Adrenal gland (tissue), 12 donors: ENCODE measurements around the gene PMEPA1. TPM values are rescaled to one million over a fixed set of nuclear protein-coding genes. Genes with fewer than 3 reads are reported as not detected.

Experiments used
- DNase-seq, 7 donors: peaks; one replicate each; pipeline ENCODE4 v3.0.0-alpha.2; 2019 to 2020
- H3K27ac ChIP-seq, 5 donors: fragments of 200-600 bp; sonication (generic) in 4 of 5; 1 replicate in 3 of 5; 2 replicates in 2 of 5; pipeline versions ENCODE4 v1.5.1 to v1.8.0; 2016 to 2020; ENCODE audit warnings: mild to moderate bottlenecking in 1 of 5
- H3K27me3 ChIP-seq: fragments of 200-600 bp; 2 replicates; pipeline ENCODE4 v1.8.0; 2021
- H3K36me3 ChIP-seq, 2 donors: fragments of 200-600 bp; replicated peaks in 1 of 2; 1 replicate in 1 of 2; 2 replicates in 1 of 2; pipeline versions ENCODE4 v1.5.1 to v1.8.0; 2018 to 2022
- H3K4me1 ChIP-seq, 2 donors: fragments of 200-600 bp; replicated peaks in 1 of 2; 1 replicate in 1 of 2; 2 replicates in 1 of 2; pipeline versions ENCODE4 v1.5.1 to v1.8.0; 2018 to 2021
- H3K4me3 ChIP-seq, 4 donors: fragments of 200-600 bp; sonication (generic) in 3 of 4; one replicate each; pipeline ENCODE4 v1.5.1; 2016 to 2018
- H3K9me3 ChIP-seq, 3 donors: fragments of 200-600 bp; sonication (generic) in 1 of 3; replicated peaks in 1 of 3; 1 replicate in 2 of 3; 2 replicates in 1 of 3; pipeline versions ENCODE4 v1.5.1 to v1.8.0; 2016 to 2021
- POLR2A ChIP-seq, 2 donors: fragments of 450-650 bp; IDR thresholded peaks; one replicate each; pipeline ENCODE4 v1.6.1; 2017; ENCODE audit warnings: antibody characterized with exemption in 2 of 2, mild to moderate bottlenecking in 2 of 2, moderate library complexity in 1 of 2
- WGBS, 4 donors: extraction: QIAGEN DNeasy Blood & Tissue Kit in 2 of 4; methylation state at CpG; one replicate each; pipeline versions ENCODE4 v1.1.5 to v1.1.7; 2013 to 2017; 5-methylcytosine and 5-hydroxymethylcytosine counted together
- intact Hi-C, 2 donors: fragments of 100-400 bp; cut with DNase I; formaldehyde crosslinking; loops; one replicate each; pipeline versions ENCODE4 v1.14.1 to v1.15.0; 2022 to 2023
- polyA plus RNA-seq, 3 donors: library from polyadenylated mRNA; stranded (reverse); fragments of 200-250 nt in 2 of 3; fragments of 350-450 nt in 1 of 3; fragmentation: Illumina TruSeq in 1 of 3; extraction: RNeasy Lipid Tissue Mini Kit (QIAGEN cat#74804) in 1 of 3; gene quantifications; one replicate each; pipeline ENCODE4 v1.2.3, GENCODE V29; 2013 to 2014
- total RNA-seq, 9 donors: library from RNA; depleted of rRNA in 4 of 9; stranded (reverse); fragments of >200 nt in 4 of 9; fragments of 120-200 nt in 1 of 9; fragmentation: NEBNext Ultra II Directional in 1 of 9; extraction: Animal tissue kit (Norgen Biotek cat#: 25700) in 1 of 9; gene quantifications; one replicate each; pipeline versions ENCODE4 v1.1.0 to v1.2.4, GENCODE V29; 2013 to 2023
- TF ChIP-seq, protein P1 (sequence below), 6 experiments: fragments of 450-650 bp in 4 of 6; fragments of 200-600 bp in 2 of 6; sonication (generic) in 1 of 6; IDR thresholded peaks; 1 replicate in 5 of 6; 2 replicates in 1 of 6; pipeline versions ENCODE4 v1.5.1 to v1.8.0; 2016 to 2021; ENCODE audit warnings: antibody characterized with exemption in 6 of 6, mild to moderate bottlenecking in 2 of 6, moderate library complexity in 1 of 6
- donor health status: healthy with polysubstance abuse.
- donor health status: Bipolar disorder and iron deficiency.
- donor health status: DM: yes; HTN: yes; CAD: no.
- donor health status: DM: no; HTN: no; CAD: no.
- donor health status: DM: no; HTN: no; CAD: no.
- donor health status: DM: yes; HTN: yes; CAD: no.

Gene PMEPA1
- total and polyA plus RNA-seq, 12 donors = 1.2 to 36.0 (median 10.0) TPM

DNA sequence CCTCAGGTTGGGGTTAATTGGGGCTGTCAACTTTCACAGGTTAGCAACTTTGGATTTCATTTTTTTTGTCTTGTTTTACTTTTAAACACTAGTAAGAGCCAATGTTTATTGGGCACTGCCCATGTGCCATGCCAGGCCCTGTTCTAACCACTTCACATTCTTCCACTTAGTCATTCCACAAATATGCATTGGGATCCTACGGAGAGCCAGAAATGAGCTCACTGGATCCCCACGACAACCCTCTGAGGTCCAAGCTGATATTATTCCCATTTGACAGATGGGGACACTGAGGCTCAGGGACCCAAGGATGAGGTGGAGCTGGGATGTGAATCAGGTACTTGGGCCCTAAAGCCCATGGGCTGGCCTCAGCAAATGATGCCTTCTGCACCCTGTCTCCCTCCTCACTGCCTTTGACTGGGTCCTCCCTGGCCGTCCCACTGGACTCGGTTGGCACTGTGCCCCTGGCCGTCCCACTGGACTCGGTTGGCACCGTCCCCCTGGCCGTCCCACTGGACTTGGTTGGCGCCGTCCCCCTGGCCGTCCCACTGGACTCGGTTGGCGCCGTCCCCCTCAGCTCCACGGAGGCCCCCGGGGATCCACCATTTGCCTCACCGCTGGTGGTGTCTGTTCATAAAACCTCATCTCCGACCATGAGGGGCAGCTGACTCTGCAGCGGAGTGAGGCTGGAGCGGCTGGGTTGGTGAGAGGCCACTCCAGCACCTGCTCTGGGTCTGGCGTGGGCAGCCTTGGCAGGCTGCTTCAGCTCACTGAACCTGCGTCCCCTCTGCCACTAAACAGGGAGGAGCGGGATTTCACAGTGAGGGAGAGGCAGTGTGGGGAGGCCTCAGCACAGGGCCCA is 4.8 kb upstream of the PMEPA1 start:
- H3K27me3 ChIP-seq = no peaks in the 10 kb centered on the region
- H3K36me3 ChIP-seq = no peaks in the 10 kb centered on the region
- peaks cover 0 to 15% of the 10 kb centered on the region in 2 donors for H3K4me1 ChIP-seq
- intact Hi-C loops = no loop called here
- peak overlapping the region in 1 of 5 donors; percentile 56 for H3K27ac ChIP-seq
- H3K4me3 ChIP-seq = no peak overlapping the region
- WGBS, 4 donors = 75 to 86% (median 83%) methylated on average over 15 to 23 of the region's 23 CpGs
- H3K9me3 ChIP-seq = no peaks in the 10 kb centered on the region
- TF ChIP-seq, protein P1, sequence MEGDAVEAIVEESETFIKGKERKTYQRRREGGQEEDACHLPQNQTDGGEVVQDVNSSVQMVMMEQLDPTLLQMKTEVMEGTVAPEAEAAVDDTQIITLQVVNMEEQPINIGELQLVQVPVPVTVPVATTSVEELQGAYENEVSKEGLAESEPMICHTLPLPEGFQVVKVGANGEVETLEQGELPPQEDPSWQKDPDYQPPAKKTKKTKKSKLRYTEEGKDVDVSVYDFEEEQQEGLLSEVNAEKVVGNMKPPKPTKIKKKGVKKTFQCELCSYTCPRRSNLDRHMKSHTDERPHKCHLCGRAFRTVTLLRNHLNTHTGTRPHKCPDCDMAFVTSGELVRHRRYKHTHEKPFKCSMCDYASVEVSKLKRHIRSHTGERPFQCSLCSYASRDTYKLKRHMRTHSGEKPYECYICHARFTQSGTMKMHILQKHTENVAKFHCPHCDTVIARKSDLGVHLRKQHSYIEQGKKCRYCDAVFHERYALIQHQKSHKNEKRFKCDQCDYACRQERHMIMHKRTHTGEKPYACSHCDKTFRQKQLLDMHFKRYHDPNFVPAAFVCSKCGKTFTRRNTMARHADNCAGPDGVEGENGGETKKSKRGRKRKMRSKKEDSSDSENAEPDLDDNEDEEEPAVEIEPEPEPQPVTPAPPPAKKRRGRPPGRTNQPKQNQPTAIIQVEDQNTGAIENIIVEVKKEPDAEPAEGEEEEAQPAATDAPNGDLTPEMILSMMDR (IDR thresholded peaks at IDR 0.05) = no peak
- no peak for TF ChIP-seq POLR2A (IDR thresholded peaks at IDR 0.05)
- DNase-seq = no peak

DNA sequence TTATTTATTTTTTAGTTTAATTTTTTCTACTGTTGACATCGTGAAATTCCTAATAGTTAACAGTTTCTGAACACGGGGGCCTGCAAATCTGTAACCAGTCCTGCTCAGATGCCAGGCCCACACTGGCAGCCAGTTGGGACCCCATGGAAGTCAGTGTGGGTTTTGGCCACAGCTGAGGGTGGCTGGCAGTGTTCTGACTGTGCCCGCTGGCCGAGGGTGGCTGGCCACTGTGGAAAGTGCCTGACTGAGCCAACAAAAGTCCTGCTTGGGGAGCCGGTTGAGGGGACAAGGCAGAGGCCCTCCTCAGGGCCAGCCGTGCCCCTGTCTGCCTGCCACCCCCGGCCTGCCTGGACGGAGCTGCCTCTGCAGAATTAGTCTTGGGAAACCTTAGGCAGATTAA is 4.1 kb upstream of the PMEPA1 start:
- TF ChIP-seq, protein P1 (IDR thresholded peaks at IDR 0.05) = no peak
- no peak for TF ChIP-seq POLR2A (IDR thresholded peaks at IDR 0.05)
- 78 to 85% (median 82%) methylated on average over 4 to 8 of the region's 8 CpGs for WGBS, 4 donors
- Histone ChIP-seq H3K27me3 (no peaks in the 10 kb centered on the region), H3K4me1 (peaks cover 0 to 15% of the 10 kb centered on the region in 2 donors), H3K36me3 (no peaks in the 10 kb centered on the region), H3K9me3 (no peaks in the 10 kb centered on the region), H3K4me3 (no peak overlapping the region), H3K27ac (peak overlapping the region in 1 of 5 donors; percentile 56)
- intact Hi-C loops = no loop called here
- no peak for DNase-seq

DNA sequence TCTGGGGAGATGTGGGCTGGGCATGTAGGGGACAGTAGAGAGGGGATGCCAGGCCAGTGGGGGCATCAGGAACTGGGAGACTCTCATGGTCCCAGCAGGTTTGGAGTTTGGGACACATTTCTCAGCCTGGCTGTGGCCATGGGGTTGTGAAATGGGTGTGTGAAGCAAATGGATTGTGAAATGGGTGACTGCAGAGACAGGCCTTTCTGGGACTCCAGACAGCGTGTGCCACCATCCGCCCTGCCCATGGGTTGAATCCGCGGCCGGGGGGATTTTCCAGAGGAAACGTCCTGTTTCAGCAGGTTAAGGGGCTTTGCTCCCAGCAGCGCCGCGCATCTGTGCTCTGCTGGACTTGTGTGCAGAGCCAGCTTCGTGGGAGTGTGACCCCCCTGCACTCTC is 3.7 kb upstream of the PMEPA1 start:
- 75 to 84% (median 80%) methylated on average over 10 of the region's 10 CpGs for WGBS, 4 donors

DNA sequence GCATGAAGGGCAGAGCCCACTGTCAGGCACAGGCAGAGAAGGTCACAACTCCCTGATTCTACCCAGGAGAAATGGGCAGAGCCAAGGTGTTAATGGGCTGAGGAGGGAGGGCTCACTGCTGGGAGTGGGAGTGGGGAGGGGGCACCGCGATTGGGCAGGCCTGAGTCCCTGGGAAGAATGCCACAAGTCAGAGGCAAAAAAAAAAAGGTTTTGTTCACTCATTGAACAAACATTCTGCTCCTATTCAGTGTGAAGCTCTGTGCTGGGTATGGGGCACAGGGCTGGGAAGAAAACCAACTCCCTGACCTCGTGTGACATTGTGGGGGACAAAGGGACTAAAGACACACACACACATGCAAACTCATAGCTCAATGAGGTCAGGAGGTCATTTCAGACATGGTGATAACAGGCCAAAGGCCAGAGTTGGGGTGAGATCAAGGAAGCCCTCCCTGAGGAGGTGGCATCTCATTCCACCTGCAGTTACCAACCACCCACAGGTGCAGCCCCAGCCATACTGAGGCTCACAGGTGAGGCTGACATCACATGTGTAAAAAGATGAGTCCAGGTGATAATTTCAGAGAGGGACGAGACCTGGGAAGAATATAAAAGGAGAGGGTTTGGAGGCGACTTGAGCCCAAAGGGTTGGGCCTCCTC is 3.2 kb upstream of the PMEPA1 start:
- DNase-seq = no peak
- intact Hi-C loops = no loop called here
- no peaks in the 10 kb centered on the region for H3K27me3 ChIP-seq
- peaks cover 0 to 10% of the 10 kb centered on the region in 2 donors for H3K4me1 ChIP-seq
- TF ChIP-seq POLR2A (IDR thresholded peaks at IDR 0.05) = no peak
- TF ChIP-seq, protein P1 (IDR thresholded peaks at IDR 0.05) = no peak
- WGBS, 4 donors = 69 to 78% (median 71%) methylated on average over 5 of the region's 5 CpGs
- H3K9me3 ChIP-seq = no peaks in the 10 kb centered on the region
- H3K36me3 ChIP-seq = no peaks in the 10 kb centered on the region
- H3K27ac ChIP-seq = no peak overlapping the region
- H3K4me3 ChIP-seq = no peak overlapping the region

More for the DNA sequence above, 3.7 kb upstream of the PMEPA1 start:
- Histone ChIP-seq H3K4me1 (peaks cover 0 to 10% of the 10 kb centered on the region in 2 donors), H3K27me3 (no peaks in the 10 kb centered on the region), H3K4me3 (no peak overlapping the region), H3K27ac (no peak overlapping the region), H3K36me3 (no peaks in the 10 kb centered on the region), H3K9me3 (no peaks in the 10 kb centered on the region)
- no peak for TF ChIP-seq POLR2A (IDR thresholded peaks at IDR 0.05)
- TF ChIP-seq, protein P1 (IDR thresholded peaks at IDR 0.05) = no peak
- DNase-seq = peak in 1 of 7 donors; percentile 37
- intact Hi-C loops = no loop called here
